GM19023 (cell line): ENCODE results near the gene EDEM2.
"Not testable (repeated sequence)": the region's sequence is repeated elsewhere in the genome, so short reads cannot be mapped to it uniquely, and the experiment has no call there.

Source experiments
- ATAC-seq: cut with Tn5 transposase; IDR thresholded peaks from one replicate; pipeline ENCODE4 v1.9.1; 2021; ENCODE audit warnings: mild to moderate bottlenecking, moderate library complexity; ENCODE audit not compliant: unreplicated experiment

EDEM2 gene

GRCh38 chr20:35168701-35169409, 21.7 kb upstream of the EDEM2 start:
- not testable (repeated sequence) for ATAC-seq

- no peak for ATAC-seq
Observed at GRCh38 chr20:35167787-35168186, 20.7 kb upstream of the EDEM2 start.

- ATAC-seq, result no peak
Observed at GRCh38 chr20:35166242-35166830, 19.2 kb upstream of the EDEM2 start.

- no peak for ATAC-seq
Observed at GRCh38 chr20:35165221-35166185, 18.4 kb upstream of the EDEM2 start.

- not testable (repeated sequence) for ATAC-seq
Observed at GRCh38 chr20:35164531-35164930, 17.4 kb upstream of the EDEM2 start.

- ATAC-seq, result not testable (repeated sequence)
Observed at GRCh38 chr20:35160341-35160740, 13.2 kb upstream of the EDEM2 start.

GRCh38 chr20:35156978-35157377, 9.8 kb upstream of the EDEM2 start:
- ATAC-seq, result no peak

- no peak for ATAC-seq
Observed at GRCh38 chr20:35155936-35156335, 8.8 kb upstream of the EDEM2 start.

- no peak for ATAC-seq
Observed at GRCh38 chr20:35151736-35152135, 4.6 kb upstream of the EDEM2 start.

- ATAC-seq, result no peak
Observed at GRCh38 chr20:35150846-35151579, 3.9 kb upstream of the EDEM2 start.

- peak; percentile 13 for ATAC-seq
Observed at GRCh38 chr20:35147575-35148071, 487 bp upstream of the EDEM2 start.

GRCh38 chr20:35146299-35146919, 727 bp downstream of the EDEM2 start:
- ATAC-seq, result peak; percentile 18

GRCh38 chr20:35145141-35145564, 2.0 kb downstream of the EDEM2 start:
- no peak for ATAC-seq

- no peak for ATAC-seq
Observed at GRCh38 chr20:35144694-35145093, 2.4 kb downstream of the EDEM2 start.

- no peak for ATAC-seq
Observed at GRCh38 chr20:35135867-35136586, 11.1 kb downstream of the EDEM2 start.

- ATAC-seq, result no peak
Observed at GRCh38 chr20:35134880-35135279, 12.3 kb downstream of the EDEM2 start.

- no peak for ATAC-seq
Observed at GRCh38 chr20:35134472-35134871, 12.7 kb downstream of the EDEM2 start.

GRCh38 chr20:35133735-35134134, 13.4 kb downstream of the EDEM2 start:
- no peak for ATAC-seq

GRCh38 chr20:35133031-35133430, 14.1 kb downstream of the EDEM2 start:
- ATAC-seq, result no peak

- no peak for ATAC-seq
Observed at GRCh38 chr20:35131934-35132333, 15.2 kb downstream of the EDEM2 start.
